Measurements from ENCODE around the gene CMC1. TPM values are rescaled to one million over a fixed set of nuclear protein-coding genes. Genes with fewer than 3 reads are reported as not detected.

Gene CMC1
- total RNA-seq, 1 donor from 2014 or later: 15.7 TPM

DNA sequence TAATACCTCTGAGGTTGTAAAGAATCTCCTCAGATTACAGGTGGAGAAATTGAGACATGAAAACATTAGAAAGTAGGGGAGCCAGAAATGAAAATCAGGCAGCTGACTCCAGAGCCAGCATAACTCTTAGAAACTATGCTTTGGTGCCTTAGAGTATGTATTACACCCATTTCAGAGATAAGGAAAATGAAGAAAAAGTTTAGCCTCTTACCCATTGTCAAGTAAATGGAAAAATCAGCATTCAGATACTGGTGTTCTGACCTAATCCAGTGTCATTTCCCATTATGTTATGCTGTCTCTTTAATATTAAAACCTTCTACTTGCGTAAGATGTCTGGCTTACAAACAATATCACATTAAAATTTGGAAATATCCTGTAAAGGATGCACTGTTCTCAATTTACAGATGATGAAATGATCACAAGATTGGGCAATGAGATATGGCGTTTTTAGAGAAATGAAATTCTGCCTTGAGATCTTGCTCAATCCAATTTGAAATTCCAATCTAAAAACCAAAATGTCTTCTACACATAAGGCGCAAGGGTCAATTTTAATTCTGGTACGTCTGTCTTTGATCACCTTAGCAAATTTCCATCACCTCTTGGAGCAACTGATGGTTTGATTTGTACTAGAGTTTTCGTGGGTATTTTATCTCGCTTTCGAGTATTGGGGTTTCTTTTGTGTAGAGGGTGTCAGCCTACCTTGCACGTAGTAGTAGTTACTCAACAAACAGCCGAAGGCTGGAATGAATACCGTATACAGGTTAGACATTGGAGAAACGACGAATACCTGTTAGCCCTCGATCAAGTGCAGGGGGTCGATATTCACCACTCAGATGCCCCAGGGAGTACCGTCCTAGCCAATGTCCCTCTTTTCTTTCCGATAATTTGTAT is 106.2 kb downstream of the CMC1 start:
- TF ChIP-seq, protein P1, sequence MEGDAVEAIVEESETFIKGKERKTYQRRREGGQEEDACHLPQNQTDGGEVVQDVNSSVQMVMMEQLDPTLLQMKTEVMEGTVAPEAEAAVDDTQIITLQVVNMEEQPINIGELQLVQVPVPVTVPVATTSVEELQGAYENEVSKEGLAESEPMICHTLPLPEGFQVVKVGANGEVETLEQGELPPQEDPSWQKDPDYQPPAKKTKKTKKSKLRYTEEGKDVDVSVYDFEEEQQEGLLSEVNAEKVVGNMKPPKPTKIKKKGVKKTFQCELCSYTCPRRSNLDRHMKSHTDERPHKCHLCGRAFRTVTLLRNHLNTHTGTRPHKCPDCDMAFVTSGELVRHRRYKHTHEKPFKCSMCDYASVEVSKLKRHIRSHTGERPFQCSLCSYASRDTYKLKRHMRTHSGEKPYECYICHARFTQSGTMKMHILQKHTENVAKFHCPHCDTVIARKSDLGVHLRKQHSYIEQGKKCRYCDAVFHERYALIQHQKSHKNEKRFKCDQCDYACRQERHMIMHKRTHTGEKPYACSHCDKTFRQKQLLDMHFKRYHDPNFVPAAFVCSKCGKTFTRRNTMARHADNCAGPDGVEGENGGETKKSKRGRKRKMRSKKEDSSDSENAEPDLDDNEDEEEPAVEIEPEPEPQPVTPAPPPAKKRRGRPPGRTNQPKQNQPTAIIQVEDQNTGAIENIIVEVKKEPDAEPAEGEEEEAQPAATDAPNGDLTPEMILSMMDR (conservative IDR thresholded peaks at IDR 0.05): no peak
- Mint-ChIP-seq H3K4me1 (ENCODE audit: unreplicated experiment) (peaks cover 40% of the 10 kb centered on the region), H3K36me3 (peaks cover 3% of the 10 kb centered on the region), H3K27ac (peak overlapping the region; percentile 98), H3K27me3 (no peaks in the 10 kb centered on the region), H3K4me3 (peak overlapping the region; percentile 98), H3K9me3 (no peaks in the 10 kb centered on the region)
- DNase-seq (ENCODE audit: extremely low spot score, unreplicated experiment): no peak

DNA sequence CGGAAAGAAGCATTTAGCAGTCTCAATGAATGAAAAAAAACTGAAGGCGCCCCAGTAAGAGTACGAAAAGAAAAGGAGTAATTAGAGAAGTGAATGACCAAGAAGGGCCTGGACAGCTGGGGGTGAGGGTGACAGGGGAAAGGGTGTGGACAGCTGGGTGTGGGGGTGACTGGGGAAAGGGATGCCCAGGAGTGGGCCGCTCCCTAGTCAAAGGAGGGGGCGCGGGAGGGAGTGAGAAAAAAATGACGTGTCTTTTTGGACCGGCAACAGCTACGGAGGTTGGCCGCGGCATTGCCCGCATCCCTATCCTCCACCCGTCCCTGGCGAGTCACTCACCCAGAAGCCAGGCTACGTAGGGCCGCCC is 106.8 kb downstream of the CMC1 start:
- Mint-ChIP-seq H3K9me3 (no peaks in the 10 kb centered on the region), H3K36me3 (peaks cover 3% of the 10 kb centered on the region), H3K27me3 (no peaks in the 10 kb centered on the region), H3K4me1 (ENCODE audit: unreplicated experiment) (peaks cover 36% of the 10 kb centered on the region), H3K27ac (peak overlapping the region; percentile 98), H3K4me3 (peak overlapping the region; percentile 98)
- no peak for DNase-seq (ENCODE audit: extremely low spot score, unreplicated experiment)
- TF ChIP-seq, protein P1 (conservative IDR thresholded peaks at IDR 0.05): no peak

DNA sequence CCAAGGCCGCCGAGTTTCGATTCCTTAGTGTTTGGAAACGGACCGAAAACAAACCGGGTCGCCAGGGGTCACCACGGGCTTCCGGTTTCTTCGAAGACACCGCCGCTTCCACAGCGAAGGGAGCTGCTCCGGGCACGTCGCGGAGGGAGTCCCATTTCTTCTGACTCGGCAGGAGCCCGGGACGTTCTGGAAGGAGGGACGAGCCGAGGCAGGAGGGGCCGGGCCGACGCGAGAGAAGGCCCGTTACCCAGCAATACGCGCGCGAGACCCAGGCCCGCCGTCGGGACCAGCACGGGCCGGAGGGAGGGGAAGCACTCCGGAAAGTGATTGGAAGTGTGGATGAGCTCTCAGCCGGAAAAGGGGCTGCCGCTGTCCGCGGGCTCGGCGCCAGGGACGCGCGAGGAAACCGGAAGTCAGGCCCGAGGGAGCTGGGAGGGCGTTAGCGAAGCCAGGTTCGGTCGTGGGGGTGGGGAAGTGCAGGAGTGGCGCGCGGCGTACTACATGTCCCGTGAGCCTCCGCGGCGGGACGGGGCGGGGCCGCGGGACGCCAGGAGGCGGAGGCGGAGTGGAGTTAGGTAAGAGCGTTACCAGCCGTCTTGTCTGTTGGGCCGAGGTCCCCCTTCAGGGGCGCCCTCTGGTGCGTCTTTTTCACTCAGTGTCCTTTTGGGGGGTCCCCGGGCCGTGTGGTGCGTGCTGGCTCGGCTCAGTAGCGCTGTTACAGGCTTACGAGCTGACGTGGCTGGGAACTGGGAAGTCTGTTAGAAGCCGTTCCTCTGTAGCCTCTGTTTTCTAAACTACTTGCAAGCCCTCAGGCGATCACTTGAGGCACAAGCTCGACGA is 107.4 kb downstream of the CMC1 start, which contains the start of the genes AZI2 and ZCWPW2:
Gene AZI2, minus strand, starts transcription at position 196 of the 840 bp plus-strand sequence. CDS start 8,207 bp downstream, outside the sequence.
Gene ZCWPW2, plus strand, starts transcription at position 93 of the 840 bp plus-strand sequence. CDS start 64,348 bp downstream, outside the sequence.
- Mint-ChIP-seq H3K27ac (peak within 1 kb of the TSS; percentile 98), H3K36me3 (peaks cover 8% of the 10 kb centered on the region), H3K27me3 (no peaks in the 10 kb centered on the region), H3K4me1 (ENCODE audit: unreplicated experiment) (peaks cover 35% of the 10 kb centered on the region), H3K4me3 (peak within 1 kb of the TSS; percentile 98), H3K9me3 (no peaks in the 10 kb centered on the region)
- peak; percentile 96 for DNase-seq (ENCODE audit: extremely low spot score, unreplicated experiment)
- TF ChIP-seq, protein P1 (conservative IDR thresholded peaks at IDR 0.05): peak; percentile 52

DNA sequence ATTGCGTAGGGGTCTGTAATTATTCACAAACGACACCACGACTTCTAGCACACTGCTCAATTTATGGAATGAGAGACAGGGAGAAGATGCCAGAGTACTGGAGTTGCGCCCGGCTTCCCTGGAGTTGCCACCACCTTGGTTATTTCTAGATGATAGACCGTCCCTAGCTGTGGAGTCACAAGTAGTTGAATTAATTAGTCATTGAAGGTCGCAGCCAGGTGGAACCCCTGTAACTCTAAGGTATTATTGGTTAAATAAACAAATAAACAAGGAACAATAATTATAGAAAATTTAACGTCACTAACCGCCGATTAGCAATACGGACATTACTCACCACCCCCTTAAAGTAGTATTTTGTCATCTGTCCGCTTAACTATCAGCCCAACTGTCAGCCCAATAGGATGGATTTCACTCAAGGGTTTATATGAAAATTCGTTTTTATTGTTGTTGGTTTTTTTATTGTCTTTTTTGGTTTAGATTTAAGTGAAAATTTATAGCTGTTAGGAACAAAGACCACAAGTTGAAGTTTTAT is 108.1 kb downstream of the CMC1 start:
- Mint-ChIP-seq H3K27ac (peak overlapping the region; percentile 98), H3K9me3 (no peaks in the 10 kb centered on the region), H3K36me3 (peaks cover 10% of the 10 kb centered on the region), H3K4me3 (peak overlapping the region; percentile 98), H3K27me3 (no peaks in the 10 kb centered on the region), H3K4me1 (ENCODE audit: unreplicated experiment) (peaks cover 35% of the 10 kb centered on the region)
- no peak for DNase-seq (ENCODE audit: extremely low spot score, unreplicated experiment)
- TF ChIP-seq, protein P1 (conservative IDR thresholded peaks at IDR 0.05): no peak

Other genes starting within 250 kb of the CMC1 start
- gene ZCWPW2, start 107.1 kb downstream of the CMC1 start, total RNA-seq (ENCODE audit: low replicate concordance): 0.71 and 0.99 TPM in 2 replicates
- 54.0 and 59.4 TPM in 2 replicates for gene AZI2, start 107.2 kb downstream of the CMC1 start, total RNA-seq (ENCODE audit: low replicate concordance)

All from type B pancreatic cell (in vitro differentiated cells).